H1 (cell line): ENCODE measurements around the gene PLAAT1. TPM values are rescaled to one million over a fixed set of nuclear protein-coding genes. Genes with fewer than 3 reads are reported as not detected.

Experiments used
- CTCF ChIA-PET: fragments of 300-600 bp; sonication (Branson Sonifier 250); formaldehyde crosslinking; loops from one replicate; lab custom pipeline; 2021; ENCODE audit not compliant: partially characterized antibody; lab: Charles Lee
- POLR2A ChIA-PET: fragments of 300-600 bp; sonication (Branson Sonifier 250); formaldehyde crosslinking; loops from one replicate; lab custom pipeline; 2021; ENCODE audit warnings: inconsistent platforms; ENCODE audit not compliant: partially characterized antibody; lab: Charles Lee
- DNase-seq, 2 experiments: peaks; one replicate each; pipeline versions ENCODE4 v3.0.0 to v3.0.0-alpha.2; 2010 to 2022; ENCODE audit warnings: low spot score in 2 of 2, low read depth in 1 of 2, mixed read lengths in 1 of 2
- FAIRE-seq: peaks from 2 replicates; lab custom pipeline; 2011; peaks lifted over from hg19 to GRCh38; lab: Jason Lieb, UNC
- H2AFZ ChIP-seq: 2 replicates; pipeline ENCODE4 v1.8.1; 2012; ENCODE audit warnings: low read length, inconsistent platforms
- H2AK5ac ChIP-seq: 2 replicates; pipeline ENCODE4 v1.6.1; 2013; ENCODE audit warnings: low read depth, low read length
- H2BK120ac ChIP-seq: replicated peaks from 2 replicates; pipeline ENCODE3; 2013; ENCODE audit warnings: low read depth, low read length, inconsistent platforms
- H2BK12ac ChIP-seq: 2 replicates; pipeline ENCODE4 v1.6.1; 2013; ENCODE audit warnings: low read depth, low read length
- H2BK15ac ChIP-seq: 2 replicates; pipeline ENCODE4 v1.6.1; 2013; ENCODE audit warnings: low read length
- H2BK20ac ChIP-seq: 2 replicates; pipeline ENCODE4 v1.6.1; 2013; ENCODE audit warnings: low read length
- H2BK5ac ChIP-seq: 2 replicates; pipeline ENCODE4 v1.6.1; 2013; ENCODE audit warnings: low read depth, low read length
- H3K14ac ChIP-seq: 2 replicates; pipeline ENCODE4 v1.6.1; 2013; ENCODE audit warnings: inconsistent platforms; ENCODE audit not compliant: insufficient read length
- H3K18ac ChIP-seq: 2 replicates; pipeline ENCODE4 v1.6.1; 2013; ENCODE audit warnings: low read length; ENCODE audit errors: extremely low read depth
- H3K23ac ChIP-seq: 2 replicates; pipeline ENCODE4 v1.6.1; 2013; ENCODE audit warnings: inconsistent platforms; ENCODE audit not compliant: insufficient read length
- H3K23me2 ChIP-seq: 2 replicates; pipeline ENCODE4 v1.6.1; 2013; ENCODE audit warnings: low read depth, low read length
- H3K27ac ChIP-seq: 2 replicates; pipeline ENCODE4 v1.6.1; 2011; ENCODE audit warnings: low read depth, low read length, inconsistent platforms
- H3K27me3 ChIP-seq, 4 experiments: replicated peaks in 1 of 4; 1 replicate in 1 of 4; 2 replicates in 3 of 4; pipeline versions ENCODE4 v1.6.1 to v1.8.1; 2011 to 2013; ENCODE audit warnings: low read length in 3 of 4, mild to moderate bottlenecking in 3 of 4, inconsistent platforms in 2 of 4, mixed read lengths in 2 of 4, moderate library complexity in 1 of 4; ENCODE audit not compliant: control insufficient read depth in 3 of 4, insufficient read depth in 3 of 4; ENCODE audit errors: extremely low read depth in 1 of 4
- H3K36me3 ChIP-seq, 4 experiments: 2 replicates each; pipeline versions ENCODE4 v1.6.1 to v1.8.1; 2011 to 2013; ENCODE audit warnings: mild to moderate bottlenecking in 4 of 4, low read length in 3 of 4, moderate library complexity in 2 of 4, control low read depth in 1 of 4, inconsistent platforms in 1 of 4; ENCODE audit not compliant: insufficient read depth in 4 of 4, control insufficient read depth in 2 of 4
- H3K4ac ChIP-seq: replicated peaks from 2 replicates; pipeline ENCODE3; 2013; ENCODE audit warnings: low read length, low read depth, mixed read lengths, inconsistent platforms; ENCODE audit not compliant: insufficient read length
- H3K4me1 ChIP-seq, 4 experiments: replicated peaks in 1 of 4; 1 replicate in 1 of 4; 2 replicates in 3 of 4; pipeline versions ENCODE4 v1.6.1 to v1.8.1; 2011 to 2013; ENCODE audit warnings: low read length in 3 of 4, inconsistent platforms in 2 of 4, mixed read lengths in 1 of 4; ENCODE audit not compliant: insufficient read depth in 4 of 4, control insufficient read depth in 3 of 4
- H3K4me2 ChIP-seq, 2 experiments: 2 replicates each; pipeline versions ENCODE4 v1.6.1 to v1.8.1; 2011 to 2013; ENCODE audit warnings: low read depth in 2 of 2, low read length in 2 of 2, control low read depth in 1 of 2, inconsistent platforms in 1 of 2, mild to moderate bottlenecking in 1 of 2; ENCODE audit not compliant: insufficient read depth in 1 of 2
- H3K4me3 ChIP-seq, 4 experiments: fragments of 200-600, 300-600 bp in 1 of 4; sonication (generic), shearing (Covaris generic), sonication (Bioruptor Twin) in 1 of 4; 2 replicates each; pipeline versions ENCODE4 v1.5.1 to v1.8.1; 2011 to 2016; ENCODE audit warnings: low read length in 4 of 4, low read depth in 3 of 4, control low read depth in 2 of 4, inconsistent platforms in 2 of 4, mild to moderate bottlenecking in 2 of 4, mixed read lengths in 1 of 4, moderate library complexity in 1 of 4; ENCODE audit not compliant: insufficient read depth in 2 of 4; ENCODE audit errors: extremely low read depth in 1 of 4
- H3K56ac ChIP-seq: replicated peaks from 2 replicates; pipeline ENCODE3; 2013; ENCODE audit warnings: low read depth, mild to moderate bottlenecking, mixed read lengths, low read length, inconsistent platforms; ENCODE audit not compliant: insufficient read length
- H3K79me1 ChIP-seq: 2 replicates; pipeline ENCODE4 v1.6.1; 2013; ENCODE audit warnings: low read depth, low read length, control low read depth
- H3K79me2 ChIP-seq, 2 experiments: 2 replicates each; pipeline versions ENCODE4 v1.6.1 to v1.8.1; 2012 to 2013; ENCODE audit warnings: low read length in 2 of 2, mild to moderate bottlenecking in 2 of 2, inconsistent platforms in 1 of 2; ENCODE audit not compliant: insufficient read depth in 2 of 2, control insufficient read depth in 1 of 2
- H3K9ac ChIP-seq, 4 experiments: replicated peaks in 1 of 4; 1 replicate in 1 of 4; 2 replicates in 3 of 4; pipeline versions ENCODE4 v1.6.1 to v1.8.1; 2011 to 2013; ENCODE audit warnings: low read depth in 3 of 4, low read length in 3 of 4, control low read depth in 2 of 4, mild to moderate bottlenecking in 2 of 4, moderate library complexity in 2 of 4, inconsistent platforms in 1 of 4; ENCODE audit errors: extremely low read depth in 1 of 4
- H3K9me3 ChIP-seq, 2 experiments: 2 replicates each; pipeline versions ENCODE4 v1.6.1 to v1.8.1; 2012 to 2013; ENCODE audit warnings: mild to moderate bottlenecking in 2 of 2, moderate library complexity in 2 of 2, control low read depth in 1 of 2, inconsistent platforms in 1 of 2, low read depth in 1 of 2, low read length in 1 of 2, mixed read lengths in 1 of 2; ENCODE audit not compliant: insufficient read depth in 2 of 2
- H4K20me1 ChIP-seq, 2 experiments: replicated peaks in 1 of 2; 2 replicates each; pipeline versions ENCODE3 to v1.8.1; 2011 to 2013; ENCODE audit warnings: inconsistent platforms in 2 of 2, low read length in 2 of 2, mild to moderate bottlenecking in 1 of 2; ENCODE audit not compliant: insufficient read depth in 2 of 2, control insufficient read depth in 1 of 2
- H4K5ac ChIP-seq: 2 replicates; pipeline ENCODE4 v1.6.1; 2013; ENCODE audit warnings: low read length, low read depth, mixed read lengths, inconsistent platforms; ENCODE audit not compliant: insufficient read length
- H4K8ac ChIP-seq: 2 replicates; pipeline ENCODE4 v1.8.0; 2013; ENCODE audit warnings: mild to moderate bottlenecking, moderate library complexity, low read length, inconsistent platforms; ENCODE audit not compliant: insufficient read depth; ENCODE audit errors: extremely low read depth
- H4K91ac ChIP-seq: replicated peaks from 2 replicates; pipeline ENCODE3; 2013; ENCODE audit warnings: low read length, mixed read lengths, inconsistent platforms; ENCODE audit not compliant: insufficient read length
- BRCA1 ChIP-seq: IDR thresholded peaks from 2 replicates; pipeline ENCODE4 v1.6.1; 2012; ENCODE audit warnings: low read depth, low read length, improper control_type of control experiment
- GTF2F1 ChIP-seq: IDR thresholded peaks from 2 replicates; pipeline ENCODE4 v1.6.1; 2012; ENCODE audit warnings: low read depth, low read length, improper control_type of control experiment, borderline replicate concordance
- KDM1A ChIP-seq: fragments of 200-600, 300-600 bp; sonication (generic); IDR thresholded peaks from 2 replicates; pipeline ENCODE4 v1.7.1; 2016; ENCODE audit warnings: mild to moderate bottlenecking, low read length, borderline replicate concordance
- KDM4A ChIP-seq: IDR thresholded peaks from one replicate; pipeline ENCODE4 v1.7.1; 2012; ENCODE audit warnings: low read depth, mild to moderate bottlenecking, moderate library complexity, low read length, inconsistent platforms; ENCODE audit not compliant: severe bottlenecking
- KDM5A ChIP-seq: fragments of 200-600 bp; IDR thresholded peaks from 2 replicates; pipeline ENCODE4 v1.7.1; 2012; ENCODE audit warnings: mild to moderate bottlenecking, low read length, inconsistent platforms, mixed read lengths
- POLR2A ChIP-seq, 2 experiments: IDR thresholded peaks; 1 replicate in 1 of 2; 2 replicates in 1 of 2; pipeline ENCODE4 v1.6.1; 2011; ENCODE audit warnings: low read depth in 2 of 2, low read length in 2 of 2, mild to moderate bottlenecking in 2 of 2; ENCODE audit errors: control extremely low read depth in 1 of 2
- RAD21 ChIP-seq, 2 experiments: IDR thresholded peaks in 1 of 2; conservative IDR thresholded peaks in 1 of 2; 2 replicates each; pipeline ENCODE4 v1.6.1; 2011; ENCODE audit warnings: low read depth in 2 of 2, low read length in 2 of 2, improper control_type of control experiment in 1 of 2, inconsistent platforms in 1 of 2, mild to moderate bottlenecking in 1 of 2, moderate library complexity in 1 of 2
- SP4 ChIP-seq: IDR thresholded peaks from 2 replicates; pipeline ENCODE4 v1.6.1; 2012; ENCODE audit warnings: low read length, inconsistent platforms
- TAF1 ChIP-seq: IDR thresholded peaks from 2 replicates; pipeline ENCODE4 v1.6.1; 2011; ENCODE audit warnings: mild to moderate bottlenecking, low read depth, low read length
- ZNF274 ChIP-seq: IDR thresholded peaks from 2 replicates; pipeline ENCODE4 v1.7.0; 2012; ENCODE audit warnings: low read length, borderline replicate concordance; ENCODE audit errors: extremely low read depth
- WGBS, 2 experiments: shearing (Covaris generic) in 1 of 2; methylation state at CpG; one replicate each; pipeline versions ENCODE4 v1.1.6 to v1.1.7; 2013 to 2015; ENCODE audit warnings: low lambda C conversion rate in 2 of 2, mixed read lengths in 2 of 2, inconsistent platforms in 1 of 2, low coverage in 1 of 2, missing lambda C conversion rate in 1 of 2; ENCODE audit not compliant: insufficient replicate concordance in 2 of 2, insufficient coverage in 1 of 2, insufficient read length in 1 of 2; ENCODE audit errors: extremely low coverage in 1 of 2, missing lambda C conversion rate in 1 of 2; 5-methylcytosine and 5-hydroxymethylcytosine counted together
- polyA plus RNA-seq, 7 experiments: library from polyadenylated mRNA; depleted of rRNA in 3 of 7; stranded (reverse) in 5 of 7; unstranded in 2 of 7; fragments of >200 nt in 5 of 7; fragments of 200-250 nt in 2 of 7; gene quantifications; 1 replicate in 5 of 7; 2 replicates in 1 of 7; 4 replicates in 1 of 7; pipeline versions ENCODE4 v1.2.1 to v1.2.3, GENCODE V29; 2011 to 2013; ENCODE audit warnings: missing spikeins in 2 of 7, mixed read lengths in 2 of 7
- total RNA-seq: library from RNA; stranded (reverse); fragmentation: NEBNext Ultra II Directional; extraction: Animal tissue kit (Norgen Biotek cat#: 25700); gene quantifications from 2 replicates; pipeline ENCODE4 v1.2.1, GENCODE V29; 2021
- TF ChIP-seq, protein P1 (sequence below), 3 experiments: IDR thresholded peaks; 1 replicate in 2 of 3; 2 replicates in 1 of 3; pipeline versions ENCODE4 v1.5.1 to v1.6.1; 2011; ENCODE audit warnings: low read length in 3 of 3, mild to moderate bottlenecking in 3 of 3, inconsistent platforms in 2 of 3, low read depth in 1 of 3, moderate library complexity in 1 of 3; ENCODE audit not compliant: insufficient read depth in 1 of 3; ENCODE audit errors: control extremely low read depth in 1 of 3

The PLAAT1 gene
- total and polyA plus RNA-seq, 2 of the 8 experiments (the other 6 are each of a cell fraction or from before 2014, with no cell fraction given): 4.5 to 6.0 TPM

DNA sequence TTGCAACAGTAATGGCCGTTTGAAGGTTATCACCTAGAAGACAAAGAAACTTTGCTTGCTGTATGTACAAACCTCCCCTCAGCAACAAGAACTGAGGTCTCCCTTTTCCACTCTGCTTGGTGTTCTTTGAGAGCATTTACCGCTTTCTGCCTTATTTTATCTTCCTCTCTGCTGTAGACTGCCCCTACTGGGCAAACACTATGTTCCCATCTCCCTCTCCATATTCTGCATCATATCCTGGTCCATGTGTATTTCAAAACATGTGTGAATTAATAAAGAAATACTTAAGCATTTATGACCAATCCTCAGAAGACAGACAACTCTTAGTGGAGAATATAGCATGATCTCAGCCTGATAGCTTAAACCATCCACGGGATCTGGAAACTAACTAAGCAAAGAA lies 73.1 kb downstream of the PLAAT1 start:
- H3K9ac ChIP-seq: no peak overlapping the region
- TF ChIP-seq KDM4A (no peak), POLR2A (IDR thresholded peaks at IDR 0.05; ENCODE audit: control extremely low read depth in 1 of 2, low read depth in 2 of 2, low read length in 2 of 2) (no peak), SP4 (no peak), ZNF274 (no peak), RAD21 (IDR thresholded peaks at IDR 0.05 in 1 of 2, conservative IDR thresholded peaks at IDR 0.05 in 1 of 2; ENCODE audit: low read depth in 2 of 2, low read length in 2 of 2) (peak; percentile 15 to 29; a peak in 2 of 4 replicates), KDM5A (no peak), GTF2F1 (no peak), KDM1A (no peak), TAF1 (no peak), BRCA1 (no peak)
- TF ChIP-seq, protein P1, sequence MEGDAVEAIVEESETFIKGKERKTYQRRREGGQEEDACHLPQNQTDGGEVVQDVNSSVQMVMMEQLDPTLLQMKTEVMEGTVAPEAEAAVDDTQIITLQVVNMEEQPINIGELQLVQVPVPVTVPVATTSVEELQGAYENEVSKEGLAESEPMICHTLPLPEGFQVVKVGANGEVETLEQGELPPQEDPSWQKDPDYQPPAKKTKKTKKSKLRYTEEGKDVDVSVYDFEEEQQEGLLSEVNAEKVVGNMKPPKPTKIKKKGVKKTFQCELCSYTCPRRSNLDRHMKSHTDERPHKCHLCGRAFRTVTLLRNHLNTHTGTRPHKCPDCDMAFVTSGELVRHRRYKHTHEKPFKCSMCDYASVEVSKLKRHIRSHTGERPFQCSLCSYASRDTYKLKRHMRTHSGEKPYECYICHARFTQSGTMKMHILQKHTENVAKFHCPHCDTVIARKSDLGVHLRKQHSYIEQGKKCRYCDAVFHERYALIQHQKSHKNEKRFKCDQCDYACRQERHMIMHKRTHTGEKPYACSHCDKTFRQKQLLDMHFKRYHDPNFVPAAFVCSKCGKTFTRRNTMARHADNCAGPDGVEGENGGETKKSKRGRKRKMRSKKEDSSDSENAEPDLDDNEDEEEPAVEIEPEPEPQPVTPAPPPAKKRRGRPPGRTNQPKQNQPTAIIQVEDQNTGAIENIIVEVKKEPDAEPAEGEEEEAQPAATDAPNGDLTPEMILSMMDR (IDR thresholded peaks at IDR 0.05; ENCODE audit: control extremely low read depth in 1 of 3, insufficient read depth in 1 of 3, low read depth in 1 of 3, low read length in 3 of 3): peak in 2 of 3 experiments; percentile 7 to 52; a peak in 2 of 4 replicates

More for the DNA sequence above, 73.1 kb downstream of the PLAAT1 start:
- no peaks in the 10 kb centered on the region for H3K27me3 ChIP-seq
- H3K4me2 ChIP-seq: no peak overlapping the region
- no peak overlapping the region for H4K91ac ChIP-seq
- no peak overlapping the region for H2BK5ac ChIP-seq
- H3K23ac ChIP-seq: no peak overlapping the region
- H3K23me2 ChIP-seq: no peaks in the 10 kb centered on the region
- H2BK120ac ChIP-seq: no peak overlapping the region
- H2AK5ac ChIP-seq: no peak overlapping the region
- peaks cover 0 to 8% (median 3%) of the 10 kb centered on the region in 4 experiments; a peak in 4 of 7 replicates for H3K4me1 ChIP-seq
- DNase-seq: no peak
- no peak overlapping the region for H2BK12ac ChIP-seq
- no peak overlapping the region for H3K4ac ChIP-seq
- ChIA-PET CTCF (interaction anchor here (0.9 to 3.2 kb wide), 6 partner anchors 9 to 253 kb away, joined by 3 to 20 read pairs (median 6); no protein-coding TSS in a partner anchor), POLR2A (no interaction called here)
- H3K27ac ChIP-seq: no peak overlapping the region
- H3K56ac ChIP-seq: no peak overlapping the region
- H3K4me3 ChIP-seq: no peak overlapping the region
- H3K79me2 ChIP-seq: no peaks in the 10 kb centered on the region
- no peak overlapping the region for H4K8ac ChIP-seq
- no peak overlapping the region for H3K14ac ChIP-seq
- H2BK20ac ChIP-seq: no peak overlapping the region
- H3K79me1 ChIP-seq: no peaks in the 10 kb centered on the region
- no peak for FAIRE-seq
- H3K18ac ChIP-seq: no peak overlapping the region
- H2AFZ ChIP-seq: no peak overlapping the region
- H3K9me3 ChIP-seq: no peaks in the 10 kb centered on the region
- H3K36me3 ChIP-seq: no peaks in the 10 kb centered on the region
- H4K20me1 ChIP-seq: no peaks in the 10 kb centered on the region
- WGBS, 2 experiments: 91% methylated on average over 3 of the region's 3 CpGs; no CpG with 5 or more reads in 1 of the 2 experiments
- no peak overlapping the region for H2BK15ac ChIP-seq
- H4K5ac ChIP-seq: no peak overlapping the region
